RWPE1 (cell line): ENCODE data around the gene MSI1.
A peak's percentile ranks its signal among the peaks of the same experiment; 100 is the strongest.

Experiments used
- CTCF ChIA-PET: fragments of 350-600 bp; sonication (Branson Sonifier 250); formaldehyde crosslinking; extraction: SDS; loops from one replicate; lab custom pipeline; 2021; lab: Yijun Ruan, JAX
- POLR2A ChIA-PET: fragments of 400-600 bp; formaldehyde crosslinking; extraction: SDS; loops from one replicate; lab custom pipeline; 2020; ENCODE audit warnings: antibody characterized with exemption; ENCODE audit not compliant: low non-redundant PET; lab: Yijun Ruan, JAX
- DNase-seq: peaks from one replicate; pipeline ENCODE4 v3.0.0; 2012; ENCODE audit warnings: low spot score
- H3K27ac ChIP-seq: fragments of 450-650 bp; 2 replicates; pipeline ENCODE4 v1.5.1; 2017
- CTCF ChIP-seq: fragments of 450-650 bp; conservative IDR thresholded peaks from 2 replicates; pipeline ENCODE4 v1.5.1; 2017; ENCODE audit warnings: low read depth, mild to moderate bottlenecking

The MSI1 gene

GRCh38 chr12:120323772-120324171 lies 45.2 kb downstream of the MSI1 start:
- H3K27ac ChIP-seq = no peak overlapping the region
- no peak for TF ChIP-seq CTCF
- ChIA-PET POLR2A (no interaction called here), CTCF (interaction anchor here (0.6 kb wide), 1 partner anchor 144 kb away, joined by 3 read pairs; no protein-coding TSS in a partner anchor)
- DNase-seq = no peak

- POLR2A ChIA-PET = no interaction called here
- no peak for TF ChIP-seq CTCF
- H3K27ac ChIP-seq = no peak overlapping the region
- no peak for DNase-seq
- CTCF ChIA-PET = no interaction called here
Measured at GRCh38 chr12:120321382-120322202, 47.4 kb downstream of the MSI1 start.

GRCh38 chr12:120317224-120318105 lies 51.5 kb downstream of the MSI1 start:
- H3K27ac ChIP-seq = peak overlapping the region; percentile 77
- CTCF ChIA-PET = interaction anchor here (0.5 to 1.6 kb wide), 7 partner anchors 9 to 243 kb away, joined by 3 to 12 read pairs (median 3); partner anchors contain the start of gene SIRT4

GRCh38 chr12:120316798-120317223 lies 52.2 kb downstream of the MSI1 start:
- ChIA-PET POLR2A (no interaction called here), CTCF (interaction anchor here (0.5 to 1.6 kb wide), 6 partner anchors 10 to 243 kb away, joined by 3 to 12 read pairs (median 4); partner anchors contain the start of gene SIRT4)
- H3K27ac ChIP-seq = peak overlapping the region; percentile 77
- DNase-seq = no peak
- TF ChIP-seq CTCF = no peak

More at GRCh38 chr12:120317224-120318105, 51.5 kb downstream of the MSI1 start:
- peak; percentile 63 for TF ChIP-seq CTCF
- POLR2A ChIA-PET = no interaction called here
- peak; percentile 100 for DNase-seq

GRCh38 chr12:120314220-120314619 lies 54.7 kb downstream of the MSI1 start:
- no peak overlapping the region for H3K27ac ChIP-seq
- TF ChIP-seq CTCF = peak; percentile 20; the same call in 1 of the 2 replicates
- ChIA-PET CTCF (interaction anchor here (0.5 to 1.1 kb wide), 6 partner anchors 11 to 391 kb away, joined by 3 to 5 read pairs (median 3); partner anchors contain the start of gene SIRT4), POLR2A (interaction anchor here (0.7 kb wide), 1 partner anchor 593 kb away, joined by 6 read pairs; no protein-coding TSS in a partner anchor)
- no peak for DNase-seq
